Activated effector memory CD4-positive, alpha-beta T cell treated with Interleukin-2 at 50 U/mL for 16 hours (primary cell): Measurements from ENCODE around the gene ZNF484.
"Not testable (repeated sequence)": the region's sequence is repeated elsewhere in the genome, so short reads cannot be mapped to it uniquely, and the experiment has no call there.

Experiments
- DNase-seq: peaks from one replicate; pipeline ENCODE4 v3.0.0-alpha.2; 2020

ZNF484 gene

DNA sequence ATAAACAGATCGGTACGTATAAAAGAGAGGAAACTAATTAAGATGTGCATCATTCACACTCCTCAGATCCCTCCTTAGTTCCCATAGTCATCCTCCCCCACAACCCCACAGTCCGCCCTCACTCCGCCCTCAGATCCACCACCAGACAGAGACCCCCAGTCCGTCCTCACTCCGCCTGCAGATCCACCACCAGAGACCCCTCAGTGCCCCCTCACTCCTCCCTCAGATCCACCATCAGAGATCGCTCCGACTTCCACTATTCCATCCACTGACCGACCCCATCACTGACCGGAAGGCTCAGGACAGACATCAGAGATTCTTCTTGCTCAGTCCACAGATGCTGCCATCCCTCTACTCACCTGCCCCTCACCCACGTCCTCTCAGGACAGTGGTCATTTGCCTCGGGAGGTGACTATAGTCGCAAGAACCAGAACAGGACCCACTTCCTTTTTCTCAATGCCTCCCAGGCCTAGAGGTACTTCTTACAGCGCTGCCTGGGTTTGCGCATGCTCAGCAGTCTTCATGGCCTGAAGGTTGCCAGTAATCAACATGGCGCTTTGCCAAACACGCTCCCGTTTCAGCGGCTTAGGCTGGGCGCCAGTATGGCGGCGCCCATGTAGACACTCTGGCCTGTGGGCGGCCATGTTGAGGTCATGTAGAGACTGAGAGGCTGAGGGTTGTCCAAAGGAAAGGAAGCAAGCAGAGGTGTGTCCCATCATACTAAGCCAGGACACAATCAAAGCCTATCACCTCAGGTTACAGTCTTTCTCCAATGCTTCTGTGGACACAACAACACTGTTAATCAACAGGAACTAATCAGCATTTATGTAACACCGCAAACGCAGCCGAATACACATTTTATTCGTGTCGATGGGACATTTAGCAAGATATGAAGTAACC, at the start of gene ZNF484:
TSS of gene ZNF484 (minus strand) at position 508 of the 900 bp plus-strand sequence. CDS start 3,009 bp downstream, outside the sequence.
- DNase-seq: peak; percentile 93

DNA sequence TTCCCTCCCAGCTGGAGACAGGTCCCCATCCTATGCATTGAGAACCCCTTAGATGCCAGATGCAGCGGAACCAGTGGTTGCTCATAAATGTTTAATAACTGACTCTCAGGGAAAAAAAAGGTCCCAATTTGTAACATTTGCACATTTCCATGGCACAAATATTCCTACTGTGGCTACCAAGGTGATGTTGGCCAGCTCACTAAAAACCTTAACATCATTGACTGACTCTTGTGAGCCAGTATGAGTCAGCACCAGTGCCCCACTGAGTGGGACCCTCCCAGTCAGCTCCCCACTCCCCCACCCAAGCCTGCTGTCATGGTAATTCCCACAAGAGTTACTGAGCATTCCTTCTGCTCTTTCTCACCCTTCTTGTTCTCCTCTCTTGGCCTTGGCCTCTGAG, 42.6 kb upstream of the ZNF484 start:
- DNase-seq: no peak

DNA sequence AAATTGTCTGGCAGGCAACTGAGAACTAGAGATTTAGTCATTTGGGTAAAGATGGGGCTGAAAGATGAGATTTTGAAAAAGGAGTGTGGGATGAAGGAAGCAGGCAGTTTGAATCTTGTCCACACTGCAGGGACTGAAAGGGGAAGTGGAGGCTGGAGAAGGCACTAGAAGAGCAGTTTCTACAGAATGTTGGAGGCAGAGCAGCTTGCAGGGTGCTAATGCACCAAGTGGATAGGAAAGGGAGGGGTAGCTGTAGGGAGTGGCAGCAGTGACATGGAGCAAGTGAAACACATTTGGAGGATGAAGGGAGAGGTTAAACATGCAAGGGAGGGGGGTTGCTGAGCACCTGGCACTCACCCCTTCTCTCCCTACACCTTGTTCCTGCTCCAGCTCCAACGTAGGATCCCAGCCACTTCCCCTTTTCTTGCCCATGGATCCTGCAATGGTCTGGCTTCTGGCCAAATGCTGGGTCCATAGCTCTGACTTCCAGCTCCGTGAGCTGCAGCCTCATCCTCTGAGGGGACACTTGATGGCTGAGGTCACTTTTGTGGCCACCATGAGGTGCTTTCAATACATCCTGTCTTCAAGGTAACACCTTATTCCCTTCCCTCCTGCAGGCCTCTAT, 39.5 kb upstream of the ZNF484 start:
- no peak for DNase-seq

DNA sequence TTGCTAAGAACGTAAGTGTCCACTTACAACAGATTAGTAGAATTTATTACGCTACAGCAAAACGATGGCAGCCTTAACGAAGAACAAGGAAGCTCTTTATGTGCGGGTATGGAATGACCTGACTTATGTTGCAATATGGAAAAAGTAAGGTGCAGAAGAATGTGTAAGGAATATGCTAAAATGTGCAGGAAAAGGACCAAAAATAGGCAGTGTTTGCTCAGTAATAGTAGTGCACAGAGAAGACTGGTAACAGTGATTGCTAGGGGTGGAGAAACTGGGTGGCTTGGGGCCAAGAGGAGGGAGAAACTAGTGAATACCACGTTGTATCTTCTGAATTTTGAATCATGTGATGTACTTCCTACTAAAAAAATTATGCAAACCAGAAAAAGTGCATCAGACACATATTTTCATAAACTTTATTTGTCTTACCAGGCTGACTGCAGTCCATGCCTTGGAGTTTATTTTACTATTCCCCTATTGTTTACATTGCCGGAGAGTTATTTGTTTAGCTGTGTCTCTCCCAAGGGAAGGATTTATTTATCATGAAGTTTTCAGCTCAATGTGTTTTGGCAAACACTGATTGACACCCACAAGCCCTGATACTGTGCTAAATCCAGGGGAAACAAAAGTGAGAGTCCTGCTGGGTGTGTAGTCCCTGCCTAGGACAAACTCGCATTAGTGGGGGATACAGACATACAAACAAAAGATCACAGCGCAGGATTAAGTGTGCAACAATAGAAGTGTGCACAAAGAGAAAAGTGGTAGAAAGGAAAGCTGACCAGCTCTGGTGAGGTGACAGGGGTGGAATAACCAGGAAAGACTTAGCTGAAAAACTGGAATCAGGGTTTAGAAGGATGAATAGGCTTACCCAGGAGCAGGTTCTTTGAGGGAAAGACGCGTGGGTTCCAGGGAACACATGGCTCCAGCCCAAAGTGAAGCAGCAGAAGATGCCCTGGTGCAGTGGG, 34.0 kb upstream of the ZNF484 start:
- DNase-seq: no peak

DNA sequence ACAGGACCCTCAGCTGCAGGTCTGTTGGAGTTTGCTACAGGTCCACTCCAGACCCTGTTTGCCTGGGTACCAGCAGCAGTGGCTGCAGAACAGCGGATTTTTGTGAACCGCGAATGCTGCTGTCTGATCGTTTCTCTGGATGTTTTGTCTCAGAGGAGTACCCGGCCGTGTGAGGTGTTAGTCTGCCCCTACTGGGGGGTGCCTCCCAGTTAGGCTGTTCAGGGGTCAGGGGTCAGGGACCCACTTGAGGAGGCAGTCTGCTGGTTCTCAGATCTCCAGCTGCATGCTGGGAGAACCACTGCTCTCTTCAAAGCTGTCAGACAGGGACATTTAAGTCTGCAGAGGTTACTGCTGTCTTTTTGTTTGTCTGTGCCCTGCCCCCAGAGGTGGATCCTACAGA, 27.3 kb upstream of the ZNF484 start:
- not testable (repeated sequence) for DNase-seq

DNA sequence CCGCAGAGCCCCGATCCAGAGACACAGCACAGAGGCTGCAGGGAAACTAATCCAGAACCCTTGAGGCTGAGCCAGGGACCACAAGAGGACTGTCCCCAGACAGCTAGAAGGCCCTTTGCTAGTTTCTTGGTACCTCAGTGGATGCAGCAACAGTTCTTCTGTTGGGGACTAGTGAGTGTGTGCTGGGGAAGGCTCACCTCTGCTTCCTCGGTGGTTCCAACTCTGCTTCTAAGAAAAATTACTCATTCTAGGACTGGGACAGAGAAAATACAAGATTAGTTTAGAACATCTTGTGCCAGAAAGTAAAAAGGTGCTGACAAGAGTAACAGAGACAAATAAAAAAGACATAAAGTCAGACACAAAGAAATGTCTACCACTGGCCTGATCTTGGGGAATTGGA, 19.5 kb upstream of the ZNF484 start:
- DNase-seq: no peak

DNA sequence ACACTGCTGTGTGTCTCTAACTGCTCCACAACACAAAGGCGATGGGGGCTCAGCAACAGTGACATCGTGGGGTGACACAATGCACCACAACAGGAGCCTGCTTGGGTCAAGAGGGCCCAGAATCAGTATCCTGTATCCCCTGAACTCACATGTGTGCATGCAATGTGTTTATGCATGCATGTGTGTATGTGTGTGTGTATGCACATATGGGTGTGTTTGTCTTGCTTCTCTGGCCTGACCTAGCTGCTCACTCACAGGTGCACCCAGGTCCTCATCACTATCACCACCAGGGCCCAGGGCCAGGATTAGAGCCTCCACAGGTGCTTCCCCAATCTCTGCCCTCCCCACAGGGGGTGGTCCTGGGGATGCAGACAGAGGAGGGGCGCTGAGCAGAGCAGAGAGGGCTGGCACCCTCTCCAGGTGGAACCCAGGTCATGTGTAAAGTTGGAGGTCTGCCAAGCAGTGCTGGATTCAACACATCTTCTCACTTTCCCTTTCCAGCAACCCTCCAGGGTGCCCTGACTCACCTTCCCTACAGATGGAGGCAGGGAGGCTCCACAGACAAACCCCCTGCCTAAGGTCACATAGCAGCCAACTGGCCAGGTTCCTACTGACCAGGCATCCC, 18.1 kb upstream of the ZNF484 start:
- no peak for DNase-seq

DNA sequence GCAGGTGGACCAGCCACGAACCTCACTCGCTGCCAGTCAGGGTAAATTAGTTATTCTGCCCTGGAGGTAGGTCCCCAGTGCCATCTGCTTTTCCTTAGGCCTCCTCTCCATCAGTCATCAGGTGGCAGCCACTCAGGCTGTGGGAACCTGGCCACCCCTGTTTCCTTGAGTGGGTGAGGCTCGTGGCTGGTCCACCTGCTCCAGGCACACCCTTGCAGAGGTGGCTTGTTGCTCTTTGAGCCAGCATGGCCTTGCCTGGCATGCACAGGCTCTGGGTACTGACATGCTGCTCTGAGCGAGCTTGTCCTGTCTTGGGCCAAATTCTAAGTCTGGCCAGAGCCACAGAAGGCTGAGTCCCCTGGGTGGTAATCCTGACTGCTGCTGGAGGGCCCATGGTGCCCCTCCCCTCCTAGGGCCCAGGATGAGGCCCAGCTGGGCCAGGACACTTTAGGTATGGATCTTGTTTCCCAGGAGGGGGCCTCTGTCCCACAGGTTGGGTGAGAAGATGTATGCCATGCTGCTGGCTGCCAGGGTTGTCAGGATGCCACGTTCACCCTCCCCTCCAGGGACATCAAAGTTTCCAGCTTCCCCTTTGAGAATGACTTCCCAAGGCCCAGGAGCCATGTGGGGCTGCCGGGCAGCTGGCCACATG, 17.0 kb upstream of the ZNF484 start:
- no peak for DNase-seq

DNA sequence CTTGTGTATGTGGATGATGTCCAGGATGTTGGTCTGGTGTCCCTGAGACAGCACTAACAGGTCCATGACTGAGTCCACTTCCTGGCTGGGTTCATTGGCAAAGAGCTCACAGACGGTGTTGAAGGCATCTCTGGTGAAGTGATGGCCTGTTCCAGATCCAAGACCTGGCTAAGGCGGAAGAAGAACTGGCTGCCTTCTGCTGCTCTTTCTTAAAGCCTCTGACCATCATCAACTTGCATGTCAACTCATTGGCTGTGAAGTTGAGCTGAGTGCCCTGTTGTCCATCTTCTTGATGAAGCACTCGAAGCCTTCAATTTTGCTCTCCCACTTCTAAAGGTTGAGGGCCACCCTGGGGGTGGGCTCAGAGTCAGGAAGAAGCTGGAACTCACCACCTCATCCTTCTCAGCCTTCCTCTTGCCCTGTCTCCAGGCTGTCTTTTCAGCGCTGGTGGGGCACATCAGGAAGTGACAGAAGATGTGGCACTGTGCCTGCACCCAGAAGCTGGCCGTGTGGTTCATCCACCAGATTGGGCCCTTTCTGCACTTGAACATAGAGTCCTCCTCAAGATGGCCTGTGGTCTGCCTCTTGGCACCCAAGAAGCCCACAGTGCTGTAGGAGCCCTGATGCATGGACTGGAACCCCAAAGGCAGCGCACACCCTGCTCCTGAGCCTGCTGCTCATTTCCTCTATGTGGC, 16.2 kb upstream of the ZNF484 start:
- DNase-seq: not testable (repeated sequence)

DNA sequence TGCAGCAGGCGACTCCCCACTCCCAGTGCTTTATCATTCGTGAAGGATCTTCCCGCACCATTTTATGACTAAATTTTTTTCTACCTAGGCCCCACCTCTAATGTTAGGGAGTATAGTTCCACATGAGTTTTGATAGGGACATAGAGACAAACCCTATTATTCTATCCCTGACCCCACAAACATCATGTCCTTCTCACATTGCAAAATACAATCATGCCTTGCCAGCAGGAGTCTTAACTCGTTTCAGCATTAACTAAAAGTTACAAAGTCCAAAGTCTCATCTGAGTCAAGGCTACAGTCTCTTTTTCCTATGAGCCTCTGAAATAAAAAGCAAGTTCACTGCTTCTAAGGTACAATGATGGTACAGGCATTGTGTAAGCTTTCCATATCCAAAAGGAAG, 14.4 kb upstream of the ZNF484 start:
- not testable (repeated sequence) for DNase-seq

DNA sequence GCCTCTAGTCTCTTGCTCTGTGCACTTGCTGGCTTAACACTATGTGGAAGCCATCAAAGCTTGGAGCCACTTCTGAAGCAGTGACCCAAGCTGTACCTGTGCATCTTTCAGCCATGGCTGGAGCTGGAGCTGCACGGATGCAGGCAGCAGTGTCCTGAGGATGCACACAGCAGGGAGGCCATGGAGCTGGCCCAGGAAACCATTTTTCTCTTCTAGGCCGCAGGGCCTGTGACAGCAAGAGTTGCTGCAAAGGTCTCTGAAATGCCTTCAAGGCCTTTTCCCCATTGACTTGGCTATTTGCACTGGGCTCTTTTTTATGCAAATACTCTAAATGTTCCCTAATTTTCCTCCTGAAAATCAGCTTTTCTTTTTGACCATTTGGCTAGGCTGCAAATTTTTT, 12.9 kb upstream of the ZNF484 start:
- DNase-seq: no peak

DNA sequence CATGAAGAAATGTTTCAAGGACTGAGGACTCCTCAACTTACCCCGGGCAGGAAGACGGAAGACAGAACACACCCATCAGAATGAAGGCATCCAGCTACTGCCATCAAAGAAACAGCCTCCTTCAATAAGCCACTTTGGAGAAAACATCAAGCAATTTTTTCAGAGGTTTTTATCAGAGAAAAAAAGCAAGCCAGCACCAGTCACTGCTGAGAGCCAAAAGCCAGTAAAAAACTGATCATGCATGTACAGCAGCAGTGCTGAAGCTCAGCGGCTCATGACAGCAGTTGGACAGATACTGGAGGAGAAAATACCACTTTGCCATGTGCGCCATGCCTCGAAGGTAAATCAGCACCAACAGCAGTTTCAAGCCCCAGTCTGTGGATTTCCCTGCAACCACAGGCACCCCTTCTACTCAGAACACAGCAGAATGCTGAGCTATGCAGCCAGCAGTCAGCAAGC, 10.1 kb upstream of the ZNF484 start:
- DNase-seq: no peak

DNA sequence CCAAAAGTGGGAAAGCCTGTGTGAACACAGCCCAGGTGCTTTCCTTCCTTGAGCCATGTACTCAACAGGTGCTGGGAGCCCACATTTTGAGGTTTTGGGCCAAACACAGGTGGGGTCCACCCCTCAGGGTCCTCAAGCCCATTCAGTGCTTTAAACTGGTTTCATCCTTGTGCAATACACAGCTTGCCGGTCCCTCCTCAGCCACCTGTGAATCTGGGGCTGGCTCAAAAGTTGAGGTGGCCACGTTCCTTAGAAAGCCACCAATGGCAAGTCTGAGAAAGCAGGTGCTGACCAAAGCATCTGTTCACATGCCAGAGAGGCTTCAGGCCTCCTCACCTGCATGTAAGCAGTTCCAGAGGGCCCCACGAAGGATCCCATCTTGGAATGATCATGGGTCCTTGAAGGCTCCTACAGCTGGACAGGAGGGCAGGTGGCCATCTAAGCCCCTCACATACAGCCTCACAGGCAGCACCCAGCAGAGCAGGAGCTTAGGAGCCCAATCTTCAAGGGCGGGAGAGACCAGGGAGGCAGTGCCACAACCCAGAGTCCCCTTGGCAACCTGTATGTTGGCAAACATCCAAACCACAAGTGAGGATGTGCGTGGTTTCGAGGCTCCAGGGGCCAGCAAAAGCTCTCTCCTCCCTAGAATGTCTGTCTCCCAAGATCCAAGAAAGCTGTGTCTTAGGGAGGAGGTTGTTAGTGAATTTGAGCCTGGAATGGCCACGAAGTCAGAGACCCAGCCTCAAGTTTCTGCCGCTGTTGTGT, 9.2 kb upstream of the ZNF484 start:
- peak; percentile 28 for DNase-seq

DNA sequence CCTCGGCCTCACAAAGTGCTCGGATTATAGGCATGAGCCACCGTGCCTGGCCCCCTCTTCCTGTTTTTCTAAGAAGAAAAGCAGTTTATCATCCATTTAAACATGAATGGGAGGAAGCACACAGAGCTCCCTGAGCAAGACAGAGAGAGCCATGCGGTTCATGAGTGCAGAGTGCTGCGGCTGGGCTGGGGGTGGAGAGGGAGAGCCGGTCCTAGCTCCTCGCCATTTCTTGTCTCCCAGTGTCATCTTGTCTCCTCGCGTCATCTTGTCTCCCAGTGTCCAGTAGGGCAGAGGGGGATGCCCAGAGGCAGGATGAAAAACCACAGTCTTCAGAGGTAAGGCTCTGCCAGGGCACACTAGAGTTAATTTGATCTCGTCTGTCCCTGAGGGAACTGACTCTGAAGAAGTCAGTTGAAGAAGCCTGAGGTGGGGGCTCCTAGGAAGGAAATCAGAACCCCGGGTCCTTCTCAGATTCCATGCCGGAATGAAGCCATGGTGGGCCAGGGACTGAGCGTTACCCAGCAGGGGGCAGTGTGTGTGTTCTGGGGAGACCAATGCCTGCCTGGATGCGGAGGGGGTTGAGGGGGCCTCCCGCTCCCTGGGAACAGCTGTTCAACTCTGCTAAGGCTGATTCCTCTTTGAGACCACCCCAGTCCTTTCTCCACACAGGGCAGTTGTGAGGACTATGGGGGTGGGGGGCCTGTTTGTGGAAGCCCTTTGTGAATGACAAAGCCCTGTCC, 6.0 kb upstream of the ZNF484 start:
- DNase-seq: not testable (repeated sequence)

DNA sequence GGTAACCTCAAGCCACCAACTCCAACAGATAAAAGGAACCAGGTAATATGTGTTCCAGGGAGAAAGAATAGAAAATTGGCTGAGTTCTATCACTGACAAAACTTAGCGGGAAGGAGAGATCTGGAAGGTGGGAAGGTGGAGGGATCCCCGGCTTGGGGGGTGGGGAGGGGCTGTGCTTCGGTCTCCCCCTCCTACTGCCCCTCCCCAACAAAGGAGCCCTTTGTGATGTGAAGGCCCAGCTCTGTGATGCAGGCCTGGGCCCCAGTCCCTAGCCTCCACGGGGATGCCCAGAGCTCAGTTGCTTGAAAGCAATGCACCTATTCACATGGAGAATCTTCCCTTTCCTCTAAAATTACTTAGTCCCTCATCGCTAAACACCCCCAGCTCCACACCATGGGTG, 4.4 kb upstream of the ZNF484 start:
- no peak for DNase-seq

DNA sequence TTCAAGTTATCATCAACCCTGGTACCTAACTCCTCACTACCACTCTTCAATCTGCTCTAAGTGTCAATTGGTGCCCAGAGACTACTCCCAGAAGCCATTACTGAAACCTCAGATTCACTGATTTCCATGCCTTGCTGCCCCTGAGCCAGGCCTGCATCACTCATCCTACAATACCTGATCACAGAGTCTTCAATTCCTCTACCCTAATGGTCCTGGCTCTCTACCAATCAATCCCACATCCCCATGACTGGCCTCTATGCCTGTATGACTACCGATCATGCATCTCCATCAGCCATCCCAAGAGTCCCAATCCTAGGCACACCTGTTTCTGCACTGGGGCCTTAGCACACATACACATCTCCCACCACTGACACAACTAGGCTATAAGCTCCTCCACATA, 2.5 kb downstream of the ZNF484 start:
- no peak for DNase-seq

DNA sequence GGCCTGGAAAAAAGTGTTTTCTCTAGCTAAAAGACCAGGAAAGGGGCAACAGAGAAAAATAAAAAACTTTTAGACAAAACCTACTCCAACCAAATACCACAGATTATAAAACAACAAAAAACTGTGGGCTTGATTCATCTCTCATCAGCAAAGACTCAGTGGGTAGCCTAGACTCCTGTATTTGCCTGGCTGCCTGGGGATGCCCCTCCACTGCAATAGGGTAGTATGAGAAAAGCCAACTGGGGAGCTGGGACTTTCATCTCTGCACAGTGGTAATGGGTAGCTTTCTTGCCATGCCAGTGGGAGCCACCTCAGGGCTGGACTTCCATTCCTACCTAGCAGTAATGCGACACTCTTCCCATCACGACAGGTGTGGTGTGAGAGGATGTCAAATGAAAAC, 7.5 kb downstream of the ZNF484 start:
- DNase-seq: no peak

DNA sequence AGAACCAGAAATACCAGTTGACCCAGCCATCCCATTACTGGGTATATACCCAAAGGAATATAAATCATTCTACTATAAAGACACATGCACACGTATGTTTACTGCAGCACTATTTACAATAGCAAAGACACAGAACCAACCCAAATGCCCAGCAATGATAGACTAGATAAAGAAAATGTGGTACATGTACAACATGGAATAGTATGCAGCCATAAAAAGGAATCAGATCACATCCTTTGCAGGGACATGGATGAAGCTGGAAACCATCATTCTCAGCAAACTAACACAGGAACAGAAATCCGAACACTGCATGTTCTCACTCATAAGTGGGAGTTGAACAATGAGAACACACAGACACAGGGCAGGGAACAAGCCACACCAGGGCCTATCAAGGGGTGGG, 11.2 kb downstream of the ZNF484 start:
- DNase-seq: not testable (repeated sequence)

DNA sequence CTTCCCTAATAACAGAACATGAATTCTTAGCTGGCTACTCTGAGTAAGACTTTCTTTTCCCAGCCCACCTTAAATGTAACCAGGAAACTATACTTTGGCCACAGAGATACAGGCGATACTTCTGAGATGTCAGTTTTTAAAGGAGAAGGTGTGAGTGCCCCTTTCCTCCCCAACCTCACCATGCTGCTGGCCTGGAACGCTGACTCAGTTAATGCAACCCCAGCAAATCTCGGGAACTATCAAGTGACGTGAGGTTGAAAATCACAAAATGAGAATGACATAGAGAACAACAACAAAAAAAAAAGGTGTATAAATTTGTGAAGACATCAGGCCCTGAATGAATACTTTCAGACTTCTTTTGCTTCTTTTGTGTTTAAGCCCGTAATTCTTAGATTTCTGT, 13.7 kb downstream of the ZNF484 start:
- DNase-seq: no peak

DNA sequence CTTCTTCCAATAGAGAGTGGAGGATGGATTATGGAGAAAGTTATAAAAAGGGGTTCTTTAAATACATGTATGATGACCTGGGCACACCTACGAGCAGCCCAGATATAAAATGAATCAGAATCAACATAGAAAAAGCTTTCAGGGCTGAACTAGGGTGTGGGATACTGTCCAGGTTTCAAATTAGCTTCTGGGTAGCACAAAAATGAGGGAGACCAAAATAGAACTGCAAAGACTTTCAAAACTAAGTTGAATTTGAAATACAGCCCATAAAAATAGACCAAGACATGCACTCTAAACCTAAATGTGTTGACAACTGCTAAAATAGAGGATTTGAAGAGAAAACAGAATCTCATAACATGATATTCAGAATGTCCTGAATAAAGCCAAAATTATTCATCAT, 17.0 kb downstream of the ZNF484 start:
- DNase-seq: no peak
